Measurements from ENCODE around the gene DYTN. TPM values are rescaled to one million over a fixed set of nuclear protein-coding genes. Genes with fewer than 3 reads are reported as not detected.

Gene DYTN
- total and polyA plus RNA-seq, 2 donors, result not detected

DNA sequence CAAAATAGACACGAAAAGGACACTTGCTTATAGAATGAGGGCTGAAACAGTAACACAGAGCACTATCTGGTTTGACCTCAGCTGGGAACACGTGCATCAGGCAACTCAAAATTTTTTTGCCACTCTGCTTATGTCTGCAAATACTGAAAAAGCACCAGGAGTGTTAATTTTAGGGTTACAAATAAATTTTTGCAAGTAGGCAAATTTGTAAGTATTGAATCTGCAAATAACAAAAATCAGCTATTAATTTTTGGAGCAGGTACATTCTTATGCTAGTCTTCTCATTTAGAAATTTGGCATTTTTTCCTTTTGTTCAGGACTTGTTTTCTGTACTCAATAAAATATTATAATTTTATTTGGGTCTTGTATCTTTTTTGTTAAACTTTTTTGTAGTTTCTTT is 29.7 kb downstream of the DYTN start:
- Histone ChIP-seq H3K27ac (ENCODE audit: low read depth in 1 of 2, low read length in 1 of 2) (no peak overlapping the region), H3K4me1 (ENCODE audit: control insufficient read depth in 2 of 2, insufficient read depth in 2 of 2, low read length in 2 of 2) (no peaks in the 10 kb centered on the region), H3K27me3 (ENCODE audit: control insufficient read depth in 2 of 2, insufficient read depth in 1 of 2, low read length in 1 of 2) (no peaks in the 10 kb centered on the region), H3K4me3 (ENCODE audit: low read length in 2 of 2) (no peak overlapping the region), H3K9me3 (ENCODE audit: control insufficient read depth in 2 of 2, insufficient read depth in 1 of 2, low read length in 1 of 2) (no peaks in the 10 kb centered on the region), H3K36me3 (ENCODE audit: control insufficient read depth in 2 of 2, insufficient read depth in 2 of 2, low read length in 1 of 2) (no peaks in the 10 kb centered on the region)
- WGBS, result 92% methylated on average over 2 of the region's 2 CpGs
- no peak for DNase-seq (ENCODE audit: low read depth in 6 of 9, low spot score in 9 of 9)

DNA sequence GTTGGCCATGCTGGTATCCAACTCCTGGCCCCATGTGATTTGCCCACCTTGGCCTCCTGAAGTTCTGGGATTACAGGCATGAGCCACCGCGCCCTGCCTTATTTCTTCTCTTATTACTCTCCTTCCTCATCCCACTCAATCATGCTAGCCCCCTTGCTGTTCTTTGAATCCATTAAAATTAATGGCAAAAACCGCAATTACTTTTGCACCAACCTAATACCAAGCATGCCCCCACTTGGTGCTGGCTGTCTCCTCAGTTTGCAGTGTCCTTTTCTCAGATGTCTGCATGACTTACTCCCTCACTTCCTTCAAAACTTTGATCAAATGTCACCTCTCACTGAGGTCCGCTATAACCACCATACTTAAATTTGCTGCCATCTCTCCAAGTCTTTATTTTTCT is 34.6 kb downstream of the DYTN start:
- DNase-seq (ENCODE audit: low read depth in 6 of 9, low spot score in 9 of 9), result no peak
- H3K4me1 ChIP-seq (ENCODE audit: control insufficient read depth in 2 of 2, insufficient read depth in 2 of 2, low read length in 2 of 2), result no peaks in the 10 kb centered on the region
- H3K9me3 ChIP-seq (ENCODE audit: control insufficient read depth in 2 of 2, insufficient read depth in 1 of 2, low read length in 1 of 2), result no peaks in the 10 kb centered on the region
- H3K4me3 ChIP-seq (ENCODE audit: low read length in 2 of 2), result no peak overlapping the region
- WGBS, result 98% methylated on average over 4 of the region's 4 CpGs
- no peak overlapping the region for H3K27ac ChIP-seq (ENCODE audit: low read depth in 1 of 2, low read length in 1 of 2)
- H3K27me3 ChIP-seq (ENCODE audit: control insufficient read depth in 2 of 2, insufficient read depth in 1 of 2, low read length in 1 of 2), result no peaks in the 10 kb centered on the region
- H3K36me3 ChIP-seq (ENCODE audit: control insufficient read depth in 2 of 2, insufficient read depth in 2 of 2, low read length in 1 of 2), result no peaks in the 10 kb centered on the region

DNA sequence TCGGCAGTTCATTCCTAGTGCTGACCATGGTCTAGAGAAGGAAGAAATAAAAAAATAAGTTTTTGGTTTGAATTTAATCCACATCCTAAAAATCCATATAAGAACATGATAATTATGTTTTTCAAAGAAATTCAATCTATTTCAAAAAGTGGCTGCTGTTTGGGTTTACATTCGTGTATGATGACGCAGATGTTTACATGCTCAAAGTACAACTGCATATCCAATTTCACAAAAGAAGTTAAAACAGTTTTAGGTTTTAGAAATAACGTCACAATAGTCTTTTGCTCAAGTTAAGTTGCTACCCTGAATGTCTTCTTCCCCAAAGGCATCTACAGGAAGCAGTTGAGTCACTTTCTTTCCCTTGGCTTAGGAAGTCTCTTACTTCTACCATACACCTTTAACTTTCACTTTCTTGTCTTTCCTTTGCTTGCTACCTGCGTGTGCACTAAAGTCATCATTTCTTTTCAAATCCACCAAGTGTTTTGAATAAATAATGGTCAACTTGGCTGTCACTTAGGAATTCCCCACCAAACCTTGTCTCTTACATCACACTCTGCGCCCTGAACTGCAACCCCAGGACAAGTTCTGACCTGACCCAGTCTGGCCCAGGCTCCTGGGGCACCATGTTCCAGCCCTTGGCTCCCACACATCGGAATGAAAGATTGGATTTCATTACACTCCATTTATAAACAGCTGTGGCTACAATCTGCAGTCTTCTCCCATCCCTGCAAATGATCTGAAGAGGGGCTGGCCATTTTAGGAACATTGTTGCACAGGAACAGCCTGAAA is 47.5 kb downstream of the DYTN start:
- Histone ChIP-seq H3K4me1 (ENCODE audit: control insufficient read depth in 2 of 2, insufficient read depth in 2 of 2, low read length in 2 of 2) (no peaks in the 10 kb centered on the region), H3K4me3 (ENCODE audit: low read length in 2 of 2) (no peak overlapping the region), H3K9me3 (ENCODE audit: control insufficient read depth in 2 of 2, insufficient read depth in 1 of 2, low read length in 1 of 2) (no peaks in the 10 kb centered on the region), H3K36me3 (ENCODE audit: control insufficient read depth in 2 of 2, insufficient read depth in 2 of 2, low read length in 1 of 2) (no peaks in the 10 kb centered on the region), H3K27ac (ENCODE audit: low read depth in 1 of 2, low read length in 1 of 2) (no peak overlapping the region), H3K27me3 (ENCODE audit: control insufficient read depth in 2 of 2, insufficient read depth in 1 of 2, low read length in 1 of 2) (no peaks in the 10 kb centered on the region)
- 92% methylated on average over 7 of the region's 7 CpGs for WGBS
- no peak for DNase-seq (ENCODE audit: low read depth in 6 of 9, low spot score in 9 of 9)

DNA sequence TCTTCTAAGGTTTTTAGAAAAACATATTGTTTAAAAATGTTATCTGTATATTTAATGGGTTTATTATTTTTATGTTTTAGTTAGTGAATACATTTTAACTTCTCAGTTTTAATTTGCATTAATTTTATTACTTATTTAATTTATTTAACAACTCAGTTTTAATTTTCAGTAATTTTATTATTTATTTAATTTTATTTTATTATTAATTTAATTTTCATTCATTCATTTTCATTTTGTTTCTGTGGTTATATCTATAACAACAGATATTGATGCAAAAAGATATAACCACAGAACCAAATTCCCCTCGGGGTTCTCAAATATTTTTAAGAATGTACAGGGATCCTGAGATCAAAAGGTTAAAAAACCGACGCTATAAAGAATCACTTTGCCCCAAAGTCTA is 52.9 kb downstream of the DYTN start:
- Histone ChIP-seq H3K27ac (ENCODE audit: low read depth in 1 of 2, low read length in 1 of 2) (no peak overlapping the region), H3K4me1 (ENCODE audit: control insufficient read depth in 2 of 2, insufficient read depth in 2 of 2, low read length in 2 of 2) (no peaks in the 10 kb centered on the region), H3K36me3 (ENCODE audit: control insufficient read depth in 2 of 2, insufficient read depth in 2 of 2, low read length in 1 of 2) (no peaks in the 10 kb centered on the region), H3K4me3 (ENCODE audit: low read length in 2 of 2) (no peak overlapping the region), H3K27me3 (ENCODE audit: control insufficient read depth in 2 of 2, insufficient read depth in 1 of 2, low read length in 1 of 2) (no peaks in the 10 kb centered on the region), H3K9me3 (ENCODE audit: control insufficient read depth in 2 of 2, insufficient read depth in 1 of 2, low read length in 1 of 2) (no peaks in the 10 kb centered on the region)
- no peak for DNase-seq (ENCODE audit: low read depth in 6 of 9, low spot score in 9 of 9)
- WGBS, result 94% methylated on average over 3 of the region's 3 CpGs

DNA sequence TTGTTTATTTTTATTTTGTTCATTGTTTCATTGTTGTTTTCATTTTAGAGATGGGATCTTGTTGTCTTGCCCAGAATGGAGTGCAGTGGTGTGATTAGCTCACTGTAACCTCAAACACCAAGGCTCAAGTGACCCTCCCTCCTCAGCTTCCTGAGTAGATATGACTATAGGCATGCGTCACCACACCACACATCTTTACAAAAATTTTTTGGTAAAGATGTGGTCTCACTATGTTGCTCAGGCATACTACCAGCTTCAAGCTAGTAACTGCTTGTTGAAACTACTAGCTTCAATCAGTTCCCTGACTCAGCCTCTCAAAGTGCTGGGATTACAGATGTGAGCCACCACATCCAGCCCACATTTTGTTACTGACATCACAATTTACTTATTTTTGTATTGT is 61.1 kb downstream of the DYTN start:
- DNase-seq (ENCODE audit: low read depth in 6 of 9, low spot score in 9 of 9), result no peak
- Histone ChIP-seq H3K4me1 (ENCODE audit: control insufficient read depth in 2 of 2, insufficient read depth in 2 of 2, low read length in 2 of 2) (no peaks in the 10 kb centered on the region), H3K27ac (ENCODE audit: low read depth in 1 of 2, low read length in 1 of 2) (no peak overlapping the region), H3K9me3 (ENCODE audit: control insufficient read depth in 2 of 2, insufficient read depth in 1 of 2, low read length in 1 of 2) (no peaks in the 10 kb centered on the region), H3K27me3 (ENCODE audit: control insufficient read depth in 2 of 2, insufficient read depth in 1 of 2, low read length in 1 of 2) (no peaks in the 10 kb centered on the region), H3K4me3 (ENCODE audit: low read length in 2 of 2) (no peak overlapping the region), H3K36me3 (ENCODE audit: control insufficient read depth in 2 of 2, insufficient read depth in 2 of 2, low read length in 1 of 2) (no peaks in the 10 kb centered on the region)
- WGBS, result 98% methylated on average over 1 of the region's 1 CpG

DNA sequence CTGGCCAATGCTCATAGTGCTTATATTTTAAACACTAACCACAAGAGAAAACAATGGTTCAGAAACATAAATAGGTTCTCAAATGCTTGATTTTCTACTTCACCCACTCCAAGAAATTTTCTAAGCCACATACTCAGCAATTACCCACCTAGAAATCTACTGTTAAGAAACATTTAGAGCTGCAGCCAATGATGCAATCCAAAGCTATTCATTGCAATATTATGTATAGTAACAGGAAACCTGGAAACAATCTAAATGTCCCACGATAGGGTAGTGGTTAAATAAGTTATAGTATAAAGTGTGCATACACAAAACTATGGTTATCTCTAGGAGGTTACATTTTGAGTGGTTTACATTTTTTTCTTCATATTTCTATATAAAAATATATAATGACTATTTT is 70.2 kb downstream of the DYTN start:
- Histone ChIP-seq H3K36me3 (ENCODE audit: control insufficient read depth in 2 of 2, insufficient read depth in 2 of 2, low read length in 1 of 2) (no peaks in the 10 kb centered on the region), H3K4me1 (ENCODE audit: control insufficient read depth in 2 of 2, insufficient read depth in 2 of 2, low read length in 2 of 2) (no peaks in the 10 kb centered on the region), H3K9me3 (ENCODE audit: control insufficient read depth in 2 of 2, insufficient read depth in 1 of 2, low read length in 1 of 2) (no peaks in the 10 kb centered on the region), H3K27me3 (ENCODE audit: control insufficient read depth in 2 of 2, insufficient read depth in 1 of 2, low read length in 1 of 2) (peaks cover 0 to 3% of the 10 kb centered on the region in 2 donors), H3K27ac (ENCODE audit: low read depth in 1 of 2, low read length in 1 of 2) (no peak overlapping the region), H3K4me3 (ENCODE audit: low read length in 2 of 2) (no peak overlapping the region)
- 83% methylated on average over 1 of the region's 1 CpG for WGBS
- no peak for DNase-seq (ENCODE audit: low read depth in 6 of 9, low spot score in 9 of 9)

DNA sequence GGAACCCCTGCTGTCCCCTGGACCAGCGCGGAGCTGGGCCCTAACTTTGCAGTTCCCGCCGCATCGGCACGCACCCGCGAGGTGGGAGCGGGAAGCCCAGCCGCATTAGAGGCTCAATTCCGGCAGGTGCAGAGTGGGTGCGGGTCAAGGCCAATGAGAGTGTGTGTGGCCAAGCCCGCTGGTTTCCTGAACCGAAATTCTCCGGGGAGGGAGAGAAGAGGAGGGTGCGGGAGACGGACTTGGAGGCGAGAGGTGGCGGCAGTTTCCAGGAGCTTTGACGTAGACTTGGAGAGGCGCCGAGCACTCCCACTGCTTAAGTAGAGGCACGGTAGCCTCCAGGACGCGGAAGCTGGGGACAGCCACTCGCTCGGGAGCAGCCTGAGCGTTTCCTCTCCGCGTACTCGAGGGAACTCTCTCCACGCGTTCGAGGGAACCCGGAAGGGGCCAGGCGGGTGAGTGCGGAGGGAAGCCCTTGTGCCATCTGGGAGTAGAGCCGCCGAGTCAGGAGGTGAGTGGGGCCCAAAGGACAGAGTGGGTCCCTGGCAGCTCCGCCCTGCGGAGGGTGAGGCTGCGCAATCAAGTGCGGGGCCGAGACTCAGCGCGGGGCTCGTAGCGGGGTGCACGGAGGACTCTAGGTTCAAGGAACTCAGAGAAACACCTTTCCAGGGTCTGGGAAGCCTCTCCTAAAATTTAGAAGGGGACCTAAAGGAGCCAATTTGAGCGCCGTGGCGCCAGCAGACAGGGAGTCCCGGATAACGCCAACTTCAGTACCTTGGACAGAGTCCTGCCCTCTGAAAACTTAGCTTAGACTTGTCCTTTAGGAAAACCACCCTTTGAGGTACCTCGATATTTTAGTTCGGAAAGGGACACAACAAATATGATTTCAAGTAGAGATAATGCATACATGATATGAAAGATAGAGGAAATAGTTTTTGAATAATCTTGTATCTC is 75.8 kb downstream of the DYTN start, which contains the start of gene FAM237A:
Gene FAM237A (plus strand): TSS at position 413 of the 951 bp plus-strand sequence. CDS start 1,750 bp downstream, outside the sequence.
- Histone ChIP-seq H3K4me1 (ENCODE audit: control insufficient read depth in 2 of 2, insufficient read depth in 2 of 2, low read length in 2 of 2) (no peaks in the 10 kb centered on the region), H3K9me3 (ENCODE audit: control insufficient read depth in 2 of 2, insufficient read depth in 1 of 2, low read length in 1 of 2) (peaks cover 0 to 5% of the 10 kb centered on the region in 2 donors), H3K36me3 (ENCODE audit: control insufficient read depth in 2 of 2, insufficient read depth in 2 of 2, low read length in 1 of 2) (no peaks in the 10 kb centered on the region), H3K27me3 (ENCODE audit: control insufficient read depth in 2 of 2, insufficient read depth in 1 of 2, low read length in 1 of 2) (peaks cover 9 to 22% of the 10 kb centered on the region in 2 donors), H3K27ac (ENCODE audit: low read depth in 1 of 2, low read length in 1 of 2) (no peak within 1 kb of the TSS), H3K4me3 (ENCODE audit: low read length in 2 of 2) (no peak within 1 kb of the TSS)
- WGBS, result 14% methylated on average over 56 of the region's 56 CpGs
- DNase-seq (ENCODE audit: low read depth in 6 of 9, low spot score in 9 of 9), result peak; percentile 16 to 69 (median 42)

DNA sequence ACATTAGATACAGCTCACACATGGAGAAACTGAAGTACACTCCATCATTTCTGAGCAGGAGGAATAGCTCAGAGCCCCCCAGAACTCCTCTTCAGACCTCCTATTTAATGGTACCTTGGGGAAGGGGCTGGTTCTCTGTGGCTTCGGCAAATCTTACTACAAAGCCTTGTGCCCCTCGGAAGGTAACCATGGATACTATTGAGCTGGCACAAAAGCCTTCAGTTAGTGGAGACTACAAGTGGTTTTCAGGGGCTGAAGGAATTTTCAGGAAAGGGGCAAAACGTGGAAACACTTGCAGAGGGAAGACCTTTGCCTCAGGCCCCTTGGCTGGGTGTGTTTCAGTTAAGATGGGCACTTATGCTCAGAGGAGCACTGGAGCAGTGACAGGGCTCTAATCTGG is 77.0 kb downstream of the DYTN start:
- Histone ChIP-seq H3K27me3 (ENCODE audit: control insufficient read depth in 2 of 2, insufficient read depth in 1 of 2, low read length in 1 of 2) (peaks cover 9 to 22% of the 10 kb centered on the region in 2 donors), H3K9me3 (ENCODE audit: control insufficient read depth in 2 of 2, insufficient read depth in 1 of 2, low read length in 1 of 2) (peaks cover 0 to 5% of the 10 kb centered on the region in 2 donors), H3K4me1 (ENCODE audit: control insufficient read depth in 2 of 2, insufficient read depth in 2 of 2, low read length in 2 of 2) (no peaks in the 10 kb centered on the region), H3K27ac (ENCODE audit: low read depth in 1 of 2, low read length in 1 of 2) (no peak overlapping the region), H3K36me3 (ENCODE audit: control insufficient read depth in 2 of 2, insufficient read depth in 2 of 2, low read length in 1 of 2) (no peaks in the 10 kb centered on the region), H3K4me3 (ENCODE audit: low read length in 2 of 2) (no peak overlapping the region)
- WGBS, result 47% methylated on average over 3 of the region's 3 CpGs
- DNase-seq (ENCODE audit: low read depth in 6 of 9, low spot score in 9 of 9), result no peak

DNA sequence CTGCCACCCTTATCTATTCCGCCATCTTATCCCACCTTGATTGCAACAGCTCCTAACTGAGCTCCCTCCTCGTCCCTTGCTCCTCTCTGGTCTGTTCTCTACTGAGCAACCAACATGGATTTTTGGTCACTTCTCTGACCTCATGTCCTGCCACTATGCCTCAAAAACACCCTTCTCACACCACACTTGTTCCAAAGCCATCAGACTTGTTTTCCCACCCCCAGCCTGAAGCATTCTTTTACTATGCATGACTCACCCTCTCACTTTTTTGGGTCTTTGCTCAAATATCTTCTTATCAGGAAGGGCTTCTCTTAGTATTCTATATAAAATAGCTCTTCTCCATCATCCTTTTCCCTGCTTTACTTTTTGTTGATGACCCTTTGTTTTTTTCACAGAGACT is 78.6 kb downstream of the DYTN start:
- Histone ChIP-seq H3K4me1 (ENCODE audit: control insufficient read depth in 2 of 2, insufficient read depth in 2 of 2, low read length in 2 of 2) (no peaks in the 10 kb centered on the region), H3K27ac (ENCODE audit: low read depth in 1 of 2, low read length in 1 of 2) (no peak overlapping the region), H3K36me3 (ENCODE audit: control insufficient read depth in 2 of 2, insufficient read depth in 2 of 2, low read length in 1 of 2) (no peaks in the 10 kb centered on the region), H3K4me3 (ENCODE audit: low read length in 2 of 2) (no peak overlapping the region), H3K9me3 (ENCODE audit: control insufficient read depth in 2 of 2, insufficient read depth in 1 of 2, low read length in 1 of 2) (peaks cover 0 to 5% of the 10 kb centered on the region in 2 donors), H3K27me3 (ENCODE audit: control insufficient read depth in 2 of 2, insufficient read depth in 1 of 2, low read length in 1 of 2) (peaks cover 9 to 22% of the 10 kb centered on the region in 2 donors)
- WGBS, result 39% methylated on average over 2 of the region's 2 CpGs
- no peak for DNase-seq (ENCODE audit: low read depth in 6 of 9, low spot score in 9 of 9)

Data from thymus (tissue), 11 donors.